ENCODE measurements around the gene DDIT4L.

GRCh38 chr4:100149190-100149589 is 41.1 kb downstream of the DDIT4L start:
- TF ChIP-seq, protein P1, sequence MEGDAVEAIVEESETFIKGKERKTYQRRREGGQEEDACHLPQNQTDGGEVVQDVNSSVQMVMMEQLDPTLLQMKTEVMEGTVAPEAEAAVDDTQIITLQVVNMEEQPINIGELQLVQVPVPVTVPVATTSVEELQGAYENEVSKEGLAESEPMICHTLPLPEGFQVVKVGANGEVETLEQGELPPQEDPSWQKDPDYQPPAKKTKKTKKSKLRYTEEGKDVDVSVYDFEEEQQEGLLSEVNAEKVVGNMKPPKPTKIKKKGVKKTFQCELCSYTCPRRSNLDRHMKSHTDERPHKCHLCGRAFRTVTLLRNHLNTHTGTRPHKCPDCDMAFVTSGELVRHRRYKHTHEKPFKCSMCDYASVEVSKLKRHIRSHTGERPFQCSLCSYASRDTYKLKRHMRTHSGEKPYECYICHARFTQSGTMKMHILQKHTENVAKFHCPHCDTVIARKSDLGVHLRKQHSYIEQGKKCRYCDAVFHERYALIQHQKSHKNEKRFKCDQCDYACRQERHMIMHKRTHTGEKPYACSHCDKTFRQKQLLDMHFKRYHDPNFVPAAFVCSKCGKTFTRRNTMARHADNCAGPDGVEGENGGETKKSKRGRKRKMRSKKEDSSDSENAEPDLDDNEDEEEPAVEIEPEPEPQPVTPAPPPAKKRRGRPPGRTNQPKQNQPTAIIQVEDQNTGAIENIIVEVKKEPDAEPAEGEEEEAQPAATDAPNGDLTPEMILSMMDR (conservative IDR thresholded peaks at IDR 0.05 in 1 of 2, IDR thresholded peaks at IDR 0.05 in 1 of 2; ENCODE audit: low read depth in 1 of 2, low read length in 2 of 2) = no peak
- no peak for TF ChIP-seq EZH2 (IDR thresholded peaks at IDR 0.05; ENCODE audit: low read length, missing control alignments)
